Vagina (tissue), 2 donors: Measurements from ENCODE around the gene ASB14. TPM values are rescaled to one million over a fixed set of nuclear protein-coding genes. Genes with fewer than 3 reads are reported as not detected.
"Not testable (repeated sequence)": the region's sequence is repeated elsewhere in the genome, so short reads cannot be mapped to it uniquely, and the experiment has no call there.

ENCODE experiments used
- DNase-seq, 2 donors: peaks; one replicate each; pipeline ENCODE4 v3.0.0-alpha.2; 2017; ENCODE audit errors: extremely low spot score in 2 of 2
- H3K27ac ChIP-seq: fragments of 200-600 bp; sonication (generic); one replicate; pipeline ENCODE4 v1.5.1; 2019
- H3K27me3 ChIP-seq: fragments of 200-600 bp; sonication (generic); one replicate; pipeline ENCODE4 v1.5.1; 2019
- H3K36me3 ChIP-seq, 2 donors: fragments of 200-600 bp; sonication (generic); one replicate each; pipeline ENCODE4 v1.5.1; 2017 to 2019
- H3K4me1 ChIP-seq: fragments of 200-600 bp; sonication (generic); one replicate; pipeline ENCODE4 v1.5.1; 2019
- H3K4me3 ChIP-seq, 2 donors: fragments of 200-600 bp; sonication (generic); 1 replicate in 1 of 2; 2 replicates in 1 of 2; pipeline ENCODE4 v1.5.1; 2016 to 2019
- H3K9me3 ChIP-seq: fragments of 200-600 bp; sonication (generic); one replicate; pipeline ENCODE4 v1.5.1; 2019
- CTCF ChIP-seq, 3 experiments: fragments of 450-650 bp in 2 of 3; fragments of 200-600 bp in 1 of 3; sonication (generic) in 1 of 3; IDR thresholded peaks; one replicate each; pipeline ENCODE4 v1.5.1; 2017 to 2019; ENCODE audit warnings: antibody characterized with exemption in 3 of 3, mild to moderate bottlenecking in 2 of 3, moderate library complexity in 2 of 3
- POLR2A ChIP-seq, 2 donors: fragments of 450-650 bp; IDR thresholded peaks; one replicate each; pipeline ENCODE4 v1.6.1; 2017; ENCODE audit warnings: antibody characterized with exemption in 2 of 2, mild to moderate bottlenecking in 2 of 2, moderate library complexity in 2 of 2
- POLR2AphosphoS5 ChIP-seq, 2 donors: sonication (generic); formaldehyde crosslinking; IDR thresholded peaks; one replicate each; pipeline ENCODE4 v1.9.0; 2017; ENCODE audit warnings: antibody characterized with exemption in 2 of 2, mild to moderate bottlenecking in 2 of 2, low read depth in 1 of 2; ENCODE audit not compliant: insufficient read depth in 1 of 2
- intact Hi-C: fragments of 100-400 bp; cut with DNase I; formaldehyde crosslinking; loops from one replicate; pipeline ENCODE4 v1.15.1; 2023
- total RNA-seq: library from RNA; depleted of rRNA; stranded (reverse); fragments of >200 nt; gene quantifications from one replicate; pipeline ENCODE4 v1.2.3, GENCODE V29; 2016

Gene ASB14
- total RNA-seq, result not detected

- DNase-seq, result no peak
- Histone ChIP-seq H3K4me1 (no peaks in the 10 kb centered on the region), H3K4me3 (no peak within 1 kb of the TSS), H3K36me3 (no peaks in the 10 kb centered on the region), H3K27me3 (no peaks in the 10 kb centered on the region), H3K27ac (no peak within 1 kb of the TSS), H3K9me3 (no peaks in the 10 kb centered on the region)
- intact Hi-C loops, result no loop called here
- TF ChIP-seq POLR2A (IDR thresholded peaks at IDR 0.05) (no peak), CTCF (IDR thresholded peaks at IDR 0.05) (no peak), POLR2AphosphoS5 (IDR thresholded peaks at IDR 0.05; ENCODE audit: insufficient read depth in 1 of 2, low read depth in 1 of 2) (no peak)
These were observed at the start of gene ASB14 for GRCh38 chr3:57292159-57292896. Gene ASB14, minus strand, starts transcription at chr3:57292685. Its CDS starts 652 bp downstream, at chr3:57292033.

- H3K36me3 ChIP-seq, H3K4me1 ChIP-seq, DNase-seq, intact Hi-C loops, H3K4me3 ChIP-seq, H3K27ac ChIP-seq, H3K9me3 ChIP-seq, H3K27me3 ChIP-seq: not testable (repeated sequence)
These were observed 46.7 kb upstream of the ASB14 start for GRCh38 chr3:57339071-57339642.

- H3K9me3 ChIP-seq, H3K4me1 ChIP-seq, H3K27me3 ChIP-seq, H3K36me3 ChIP-seq, DNase-seq, H3K4me3 ChIP-seq, H3K27ac ChIP-seq, intact Hi-C loops: not testable (repeated sequence)
These were observed 46.0 kb upstream of the ASB14 start for GRCh38 chr3:57338272-57339070.

GRCh38 chr3:57335283-57335938 is 42.9 kb upstream of the ASB14 start:
- no peak for TF ChIP-seq POLR2AphosphoS5 (IDR thresholded peaks at IDR 0.05; ENCODE audit: insufficient read depth in 1 of 2, low read depth in 1 of 2)
- no peaks in the 10 kb centered on the region for H3K4me1 ChIP-seq
- no peak for DNase-seq
- no peak overlapping the region for H3K27ac ChIP-seq
- no peak overlapping the region for H3K4me3 ChIP-seq
- intact Hi-C loops, result no loop called here
- no peaks in the 10 kb centered on the region for H3K9me3 ChIP-seq
- H3K36me3 ChIP-seq, result no peaks in the 10 kb centered on the region
- H3K27me3 ChIP-seq, result no peaks in the 10 kb centered on the region

GRCh38 chr3:57331078-57331610 is 38.7 kb upstream of the ASB14 start:
- H3K4me1 ChIP-seq, result no peaks in the 10 kb centered on the region
- no peak overlapping the region for H3K27ac ChIP-seq
- intact Hi-C loops, result no loop called here
- H3K4me3 ChIP-seq, result no peak overlapping the region
- H3K9me3 ChIP-seq, result no peaks in the 10 kb centered on the region
- no peak for TF ChIP-seq CTCF (IDR thresholded peaks at IDR 0.05)
- no peak for DNase-seq
- H3K27me3 ChIP-seq, result no peaks in the 10 kb centered on the region
- no peaks in the 10 kb centered on the region for H3K36me3 ChIP-seq

GRCh38 chr3:57326498-57326897 is 34.0 kb upstream of the ASB14 start:
- H3K9me3 ChIP-seq, DNase-seq, H3K4me1 ChIP-seq, H3K27ac ChIP-seq, H3K27me3 ChIP-seq, H3K36me3 ChIP-seq, intact Hi-C loops, H3K4me3 ChIP-seq: not testable (repeated sequence)
